ENCODE results near the gene TYW1B.
"Not testable (repeated sequence)": the region's sequence is repeated elsewhere in the genome, so short reads cannot be mapped to it uniquely, and the experiment has no call there.

The TYW1B gene, protein sequence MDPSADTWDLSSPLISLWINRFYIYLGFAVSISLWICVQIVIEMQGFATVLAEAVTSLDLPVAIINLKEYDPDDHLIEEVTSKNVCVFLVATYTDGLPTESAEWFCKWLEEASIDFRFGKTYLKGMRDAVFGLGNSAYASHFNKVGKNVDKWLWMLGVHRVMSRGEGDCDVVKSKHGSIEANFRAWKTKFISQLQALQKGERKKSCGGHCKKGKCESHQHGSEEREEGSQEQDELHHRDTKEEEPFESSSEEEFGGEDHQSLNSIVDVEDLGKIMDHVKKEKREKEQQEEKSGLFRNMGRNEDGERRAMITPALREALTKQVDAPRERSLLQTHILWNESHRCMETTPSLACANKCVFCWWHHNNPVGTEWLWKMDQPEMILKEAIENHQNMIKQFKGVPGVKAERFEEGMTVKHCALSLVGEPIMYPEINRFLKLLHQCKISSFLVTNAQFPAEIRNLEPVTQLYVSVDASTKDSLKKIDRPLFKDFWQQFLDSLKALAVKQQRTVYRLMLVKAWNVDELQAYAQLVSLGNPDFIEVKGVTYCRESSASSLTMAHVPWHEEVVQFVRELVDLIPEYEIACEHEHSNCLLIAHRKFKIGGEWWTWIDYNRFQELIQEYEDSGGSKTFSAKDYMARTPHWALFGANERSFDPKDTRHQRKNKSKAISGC

DNA sequence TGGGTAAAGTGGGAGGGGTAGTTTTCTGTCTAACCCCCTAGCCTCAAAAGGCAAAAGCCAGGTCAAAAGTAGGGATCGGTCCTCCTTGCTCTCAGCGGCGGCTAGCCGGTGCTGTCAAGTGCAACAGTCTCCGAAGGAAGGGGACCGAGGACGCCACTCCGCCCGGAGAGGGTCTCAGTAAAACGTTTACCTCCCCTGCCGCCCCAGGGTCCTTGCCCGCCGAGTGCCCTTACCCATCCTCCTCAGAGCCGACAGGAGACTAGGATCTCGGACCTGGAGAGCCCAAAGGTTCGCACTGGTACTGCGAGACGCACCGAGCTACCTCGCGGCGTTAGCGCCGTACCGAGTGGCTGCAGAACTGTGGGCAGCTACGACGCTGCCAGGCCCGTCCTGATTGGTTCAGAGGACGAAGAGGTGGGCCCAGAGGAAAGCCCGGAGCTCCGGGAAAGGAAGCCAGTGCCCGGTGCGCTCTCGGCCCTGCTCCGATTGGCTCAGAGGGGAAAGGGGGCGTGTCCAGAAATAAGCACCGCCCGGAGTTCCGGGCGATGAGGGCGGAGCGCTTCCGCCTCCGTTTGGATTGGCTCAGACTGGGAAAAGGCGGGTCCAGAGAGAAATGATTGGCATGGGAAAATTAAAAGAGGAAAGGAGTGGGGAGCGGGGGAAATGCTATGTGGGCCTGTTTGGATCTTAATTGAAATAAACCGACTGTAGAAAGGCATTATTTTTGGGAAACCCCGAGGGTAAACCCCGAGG is at the start of gene TYW1B:
TSS of gene TYW1B (minus strand) at position 362 of the 753 bp plus-strand sequence. CDS start at position 237, 125 bp downstream.
- peak; percentile 97 for DNase-seq

DNA sequence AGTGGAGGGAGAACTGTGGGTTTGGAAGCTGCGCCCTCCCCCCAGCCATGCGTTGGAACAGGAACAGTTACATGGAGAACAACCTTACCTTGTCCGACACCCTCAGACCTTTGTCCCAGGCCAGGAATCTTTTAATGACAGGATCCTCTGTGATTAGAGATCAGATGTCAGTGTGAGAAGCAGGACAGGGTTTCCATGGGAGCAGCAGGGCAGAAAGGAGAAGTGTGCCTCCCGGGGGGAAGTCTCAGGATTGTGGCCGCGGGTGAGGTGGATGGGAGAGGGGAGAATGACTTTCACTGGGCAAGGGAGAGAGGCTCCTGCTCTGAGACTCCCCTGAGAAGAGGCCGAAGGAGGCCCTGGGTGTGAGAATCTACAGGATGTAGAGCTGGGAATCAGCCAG is 39.6 kb upstream of the TYW1B start:
- not testable (repeated sequence) for DNase-seq

DNA sequence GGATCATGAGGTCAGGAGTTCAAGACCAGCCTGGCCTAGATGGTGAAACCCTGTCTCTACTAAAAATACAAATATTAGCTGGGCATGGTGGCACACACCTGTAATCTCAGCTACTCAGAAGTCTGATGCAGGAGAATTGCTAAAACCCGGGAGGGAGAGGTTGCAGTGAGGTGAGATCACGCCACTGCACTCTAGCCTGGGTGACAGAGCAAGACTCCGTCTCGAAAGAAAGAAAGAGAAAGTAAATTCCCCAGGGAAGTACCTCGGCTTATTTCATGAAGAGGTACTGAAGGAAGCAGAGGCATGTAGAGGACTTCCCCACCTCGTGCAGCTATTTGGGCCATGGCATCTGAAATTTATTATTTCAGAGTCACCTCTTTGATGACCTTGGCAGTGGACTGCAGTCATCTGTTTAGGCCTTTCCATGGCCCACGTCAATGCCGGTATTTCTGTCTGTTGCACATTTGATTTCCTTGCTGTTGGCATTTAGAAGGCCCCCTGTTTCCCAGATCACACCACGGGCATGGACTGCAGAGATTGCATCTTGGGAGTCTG is 30.9 kb upstream of the TYW1B start:
- not testable (repeated sequence) for DNase-seq

DNA sequence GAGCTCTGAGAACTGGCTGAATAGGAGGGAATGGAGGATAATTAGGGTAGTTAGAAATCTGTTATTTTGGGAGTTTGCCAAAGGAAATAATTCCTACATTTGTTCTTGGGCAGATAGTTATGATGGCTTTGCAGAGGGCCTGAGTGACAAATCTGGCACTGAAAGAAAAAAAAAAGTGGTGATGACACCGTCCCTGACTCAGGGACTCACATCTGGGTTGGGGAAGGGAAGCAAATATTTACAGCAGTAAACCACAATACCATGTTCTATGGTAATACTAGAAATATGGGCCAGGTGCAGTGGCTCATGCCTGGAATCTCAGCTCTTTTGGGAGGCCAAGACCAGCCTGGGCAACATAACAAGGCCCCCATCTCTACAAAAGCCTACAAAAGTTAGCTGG is 29.9 kb upstream of the TYW1B start:
- DNase-seq, result peak; percentile 38

DNA sequence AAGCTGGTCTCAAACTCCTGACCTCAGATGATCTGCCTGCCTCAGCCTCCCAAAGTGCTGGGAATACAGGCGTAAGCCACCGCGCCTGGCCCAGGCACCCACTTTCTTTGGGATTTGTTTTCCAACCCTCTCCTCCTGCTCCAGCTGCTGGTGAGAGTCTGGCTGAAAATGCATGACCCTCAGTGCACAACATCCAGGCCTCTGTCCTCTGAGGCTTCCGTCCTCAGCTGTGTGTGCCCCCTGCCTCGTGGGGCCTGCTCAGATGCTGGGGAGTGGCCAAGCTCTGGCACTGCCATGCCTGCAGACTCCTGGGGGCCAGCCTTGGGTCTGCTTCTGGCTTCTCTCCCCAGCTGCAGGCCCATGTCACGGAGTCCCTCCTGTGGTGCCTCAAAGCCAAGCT is 27.3 kb upstream of the TYW1B start:
- DNase-seq, result not testable (repeated sequence)

DNA sequence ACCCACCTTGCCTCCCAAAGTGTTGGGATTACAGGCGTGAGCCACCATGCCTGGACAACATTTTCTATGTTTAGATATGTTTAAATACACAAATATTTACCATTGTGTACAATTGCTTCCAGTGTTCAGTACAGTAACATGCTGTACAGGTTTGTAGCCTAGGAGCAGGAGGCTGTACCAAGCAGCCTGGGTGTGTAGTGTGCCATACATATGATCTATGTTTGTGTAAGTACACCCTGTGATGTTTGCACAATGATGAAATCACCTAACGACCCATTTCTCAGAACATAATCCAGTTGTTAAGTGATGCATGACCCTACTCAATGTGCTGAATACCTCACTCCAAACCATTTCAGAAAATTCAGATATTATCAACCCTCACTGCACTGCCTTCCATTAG is 24.9 kb upstream of the TYW1B start:
- DNase-seq, result not testable (repeated sequence)

DNA sequence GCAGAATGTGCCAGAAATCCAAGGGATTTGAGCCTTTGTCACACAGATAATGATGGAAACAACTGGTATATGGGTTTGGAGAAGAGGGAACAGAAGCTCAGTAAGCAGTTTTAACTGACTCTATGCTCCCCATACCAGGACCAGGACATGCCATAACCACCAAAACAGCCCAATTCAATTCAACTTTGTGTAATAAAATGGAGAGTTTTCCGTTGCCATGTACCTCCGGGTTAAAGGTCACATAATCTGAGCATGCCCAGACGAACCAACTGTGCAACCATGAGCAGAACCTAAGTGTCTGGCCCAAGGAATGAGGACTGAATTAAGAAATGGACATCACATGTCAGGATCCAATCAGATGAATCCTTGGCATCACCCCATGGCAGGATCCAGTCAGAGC is 22.7 kb upstream of the TYW1B start:
- DNase-seq, result not testable (repeated sequence)

DNA sequence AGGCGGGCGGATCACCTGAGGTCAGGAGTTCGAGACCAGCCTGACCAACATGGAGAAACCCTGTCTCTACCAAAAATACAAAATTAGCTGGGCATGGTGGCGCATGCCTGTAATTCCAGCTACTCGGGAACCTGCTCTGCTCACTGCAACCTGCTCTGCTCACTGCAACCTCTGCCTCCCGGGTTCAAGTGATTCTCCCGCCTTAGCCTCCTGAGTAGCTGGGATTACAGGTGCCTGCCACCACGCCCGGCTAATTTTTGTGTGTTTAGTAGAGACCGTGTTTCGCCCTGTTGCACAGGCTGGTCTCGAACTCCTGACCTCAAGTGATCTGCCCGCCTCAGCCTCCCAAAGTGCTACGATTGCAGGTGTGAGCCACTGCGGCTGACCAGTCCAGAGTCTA is 16.1 kb upstream of the TYW1B start:
- not testable (repeated sequence) for DNase-seq

DNA sequence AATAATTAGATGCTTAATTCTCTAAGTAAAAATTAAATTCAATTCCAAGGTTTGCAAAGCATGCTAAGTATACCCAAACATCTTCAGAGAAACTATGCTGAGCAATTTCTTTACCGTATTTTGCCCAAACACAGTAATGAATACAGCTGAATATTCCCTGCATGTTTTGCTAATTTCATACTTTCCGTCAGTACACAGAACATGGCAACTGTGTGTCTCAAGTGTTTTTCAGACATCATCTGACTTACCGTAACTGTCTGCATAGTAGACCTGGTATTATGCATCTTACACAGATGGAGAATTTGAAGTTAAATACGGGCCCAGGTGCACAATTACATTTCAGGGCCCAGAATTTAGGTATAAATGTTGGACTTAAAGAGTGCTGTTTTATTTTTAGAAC is 15.2 kb upstream of the TYW1B start:
- not testable (repeated sequence) for DNase-seq

DNA sequence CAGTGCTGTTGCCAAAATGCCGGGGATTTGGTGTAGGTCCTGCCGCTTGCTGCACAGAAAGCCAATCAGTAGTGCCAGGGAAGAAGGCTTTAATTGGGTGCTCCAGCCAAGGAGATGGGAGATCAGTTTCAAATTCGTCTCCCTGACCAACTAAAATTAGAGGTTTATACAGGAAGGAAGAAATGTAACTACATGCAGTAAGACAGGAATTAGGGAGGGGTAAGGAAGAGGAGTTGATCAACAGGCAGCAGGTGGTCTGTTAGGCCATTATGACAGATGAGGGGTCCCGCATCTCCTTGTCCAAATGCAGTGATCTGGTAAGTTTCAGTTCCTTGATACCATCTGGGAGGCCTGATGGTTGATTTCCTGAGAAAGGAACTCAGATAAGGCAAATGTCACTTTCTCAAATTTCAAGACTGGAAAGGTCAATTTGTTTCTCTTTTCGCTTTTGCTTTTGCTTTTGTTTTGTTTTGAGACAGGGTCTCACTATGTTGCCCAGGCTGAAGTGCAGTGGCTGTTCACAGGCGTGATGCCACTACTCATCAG is 13.0 kb upstream of the TYW1B start:
- not testable (repeated sequence) for DNase-seq

DNA sequence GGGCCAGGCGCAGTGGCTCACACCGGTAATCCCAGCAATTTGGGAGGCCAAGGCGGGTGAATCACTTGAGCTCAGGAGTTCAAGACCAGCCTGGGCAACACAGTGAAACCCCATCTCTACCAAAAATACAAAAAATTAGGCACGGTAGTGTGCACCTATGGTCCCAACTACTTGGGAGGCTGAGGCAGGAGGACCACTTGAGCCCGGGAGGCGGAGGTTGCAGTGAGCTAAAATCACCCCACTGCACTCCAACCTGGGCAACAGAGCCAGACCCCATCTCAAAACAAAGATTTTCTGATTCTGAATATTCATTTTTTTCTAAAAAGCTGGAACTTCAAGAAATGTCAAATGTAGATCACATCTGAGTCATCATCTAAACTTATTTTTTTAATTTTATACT is 10.3 kb upstream of the TYW1B start:
- not testable (repeated sequence) for DNase-seq

DNA sequence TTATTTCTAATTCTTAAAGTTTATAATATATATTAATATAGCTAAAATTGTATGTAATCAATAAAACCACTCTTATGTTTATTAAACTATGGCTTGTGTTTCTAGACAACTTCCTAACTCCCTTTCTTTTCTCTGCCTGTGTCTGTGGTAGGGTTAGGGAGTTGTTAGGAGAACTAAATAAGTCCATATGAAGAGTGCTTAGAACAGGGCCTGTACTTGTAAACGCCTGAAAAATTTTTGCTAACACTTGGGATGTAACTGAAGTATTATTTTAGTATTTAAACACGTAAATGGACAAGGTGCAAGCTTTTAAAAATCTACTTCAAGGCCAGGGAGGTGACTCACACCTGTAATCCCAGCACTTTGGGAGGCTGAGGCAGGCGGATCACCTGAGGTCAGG is 9.3 kb upstream of the TYW1B start:
- not testable (repeated sequence) for DNase-seq

DNA sequence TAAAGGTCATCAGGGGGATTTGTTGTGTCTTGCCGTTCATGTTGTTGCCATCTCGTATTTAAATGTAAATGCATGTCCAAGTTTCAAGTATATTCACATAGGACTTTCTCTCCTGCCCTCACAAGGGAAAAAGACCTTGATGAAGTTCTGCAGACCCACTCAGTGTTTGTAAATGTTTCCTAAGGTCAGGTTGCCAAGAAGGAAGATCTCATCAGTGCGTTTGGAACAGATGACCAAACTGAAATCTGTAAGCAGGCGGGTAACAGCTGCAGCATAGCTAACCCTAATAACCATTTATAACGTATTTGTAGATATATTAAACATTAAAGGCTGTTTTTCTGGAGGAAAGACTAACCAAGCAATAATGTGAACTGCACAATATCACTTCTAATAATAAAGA is 2.6 kb upstream of the TYW1B start:
- DNase-seq, result not testable (repeated sequence)

DNA sequence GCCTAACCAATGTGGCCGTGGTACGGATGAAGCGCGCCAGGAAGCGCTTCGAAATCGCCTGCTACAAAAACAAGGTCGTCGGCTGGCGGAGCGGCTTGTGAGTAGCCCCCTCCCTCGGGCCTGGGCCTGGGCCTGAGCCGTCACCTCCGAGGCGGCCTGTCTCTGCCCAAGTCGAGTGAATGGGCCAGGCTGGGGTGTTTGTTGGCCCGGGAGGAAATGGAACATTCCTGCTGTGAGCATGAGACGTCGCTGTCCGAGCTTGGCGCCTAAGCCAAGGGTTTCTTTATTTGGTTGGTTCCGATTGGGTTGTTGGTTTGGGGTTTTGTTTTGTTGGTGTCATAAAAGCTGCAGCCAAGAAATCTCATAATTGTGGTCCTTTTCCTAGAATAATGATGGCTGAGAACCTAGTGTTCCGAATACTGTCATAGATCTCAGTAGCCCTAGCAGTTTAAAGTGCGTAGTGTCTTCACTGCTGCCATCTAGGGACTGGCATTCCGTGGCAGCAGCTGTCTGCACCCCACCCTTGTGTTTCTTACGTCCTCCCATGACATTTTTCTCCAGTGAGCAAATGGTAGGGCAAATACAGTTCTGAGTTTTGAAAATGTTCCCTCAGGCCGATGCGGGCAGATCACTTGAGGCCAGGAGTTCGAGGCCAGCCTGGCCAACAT is 1.8 kb upstream of the TYW1B start:
- peak; percentile 85 for DNase-seq

DNA sequence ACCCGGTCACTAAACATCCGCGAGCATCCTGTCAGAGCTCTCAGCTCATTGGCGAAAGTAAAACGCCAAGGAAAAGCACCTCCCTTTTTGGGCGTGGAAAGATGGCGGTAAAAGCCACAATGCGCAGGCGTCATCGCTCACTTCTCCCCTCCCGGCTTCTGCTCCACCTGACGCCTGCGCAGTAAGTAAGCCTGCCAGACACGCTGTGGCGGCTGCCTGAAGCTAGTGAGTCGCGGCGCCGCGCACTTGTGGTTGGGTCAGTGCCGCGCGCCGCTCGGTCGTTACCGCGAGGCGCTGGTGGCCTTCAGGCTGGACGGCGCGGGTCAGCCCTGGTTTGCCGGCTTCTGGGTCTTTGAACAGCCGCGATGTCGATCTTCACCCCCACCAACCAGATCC is 1.3 kb upstream of the TYW1B start:
- peak; percentile 99 for DNase-seq

DNA sequence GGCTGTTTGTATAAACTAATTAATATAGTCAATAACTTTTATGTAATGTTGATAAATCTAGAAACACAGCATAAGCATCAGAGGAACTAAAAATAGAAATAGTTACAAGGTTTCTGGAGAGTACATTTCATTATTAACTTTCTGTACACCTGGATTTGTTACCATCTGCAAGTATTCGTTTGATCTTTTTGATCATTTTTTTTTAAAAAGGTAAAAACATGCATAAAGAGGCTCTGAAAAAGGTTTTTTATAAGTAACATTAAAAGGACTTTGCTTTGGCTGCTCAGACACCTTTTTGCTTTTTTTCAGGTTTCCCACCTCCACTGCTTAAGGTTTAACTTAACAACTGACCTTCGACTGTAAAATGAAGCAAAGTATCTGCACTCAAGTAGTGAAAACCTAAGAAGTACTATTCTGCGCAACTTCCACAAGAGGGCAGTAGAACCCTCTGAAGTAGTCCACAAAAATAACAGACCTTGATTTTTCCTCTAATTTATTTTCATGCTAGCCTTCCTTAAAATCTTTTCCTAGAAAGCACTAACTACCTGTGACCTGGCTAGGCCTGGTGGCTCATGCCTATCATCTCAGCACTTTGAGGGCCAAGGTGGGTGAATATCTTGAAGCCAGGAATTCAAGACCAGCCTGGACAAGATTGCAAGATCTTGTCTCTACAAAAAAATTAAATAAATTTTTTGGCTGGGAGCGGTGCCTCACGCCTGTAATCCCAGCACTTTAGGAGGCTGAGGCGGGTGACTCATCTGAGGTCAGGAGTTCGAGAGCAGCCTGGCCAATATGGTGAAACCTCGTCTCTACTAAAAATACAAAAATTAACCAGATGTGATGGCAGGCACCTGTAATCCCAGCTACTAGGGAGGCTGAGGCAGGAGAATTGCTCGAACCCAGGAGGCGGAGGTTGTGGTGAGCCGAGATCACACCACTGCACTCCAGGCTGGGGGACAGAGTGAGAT is 4.0 kb downstream of the TYW1B start:
- not testable (repeated sequence) for DNase-seq

DNA sequence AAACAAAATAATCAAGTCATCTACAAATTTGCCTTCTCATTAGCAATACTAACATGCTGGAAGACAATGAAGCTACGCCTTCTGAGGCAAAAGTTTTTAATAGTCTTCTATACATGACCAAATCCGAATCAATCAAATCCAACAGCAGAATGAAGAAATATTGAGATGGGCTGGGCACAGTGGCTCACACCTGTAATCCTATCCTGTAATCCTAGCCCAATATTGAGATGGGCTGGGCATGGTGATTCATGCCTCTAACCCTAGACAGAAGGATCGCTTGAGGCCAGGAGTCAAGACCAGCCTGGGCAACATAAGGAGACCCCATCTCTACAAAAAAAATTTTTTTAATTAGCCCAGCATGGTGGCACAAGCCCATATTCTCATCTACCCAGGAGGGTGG is 5.5 kb downstream of the TYW1B start:
- not testable (repeated sequence) for DNase-seq

DNA sequence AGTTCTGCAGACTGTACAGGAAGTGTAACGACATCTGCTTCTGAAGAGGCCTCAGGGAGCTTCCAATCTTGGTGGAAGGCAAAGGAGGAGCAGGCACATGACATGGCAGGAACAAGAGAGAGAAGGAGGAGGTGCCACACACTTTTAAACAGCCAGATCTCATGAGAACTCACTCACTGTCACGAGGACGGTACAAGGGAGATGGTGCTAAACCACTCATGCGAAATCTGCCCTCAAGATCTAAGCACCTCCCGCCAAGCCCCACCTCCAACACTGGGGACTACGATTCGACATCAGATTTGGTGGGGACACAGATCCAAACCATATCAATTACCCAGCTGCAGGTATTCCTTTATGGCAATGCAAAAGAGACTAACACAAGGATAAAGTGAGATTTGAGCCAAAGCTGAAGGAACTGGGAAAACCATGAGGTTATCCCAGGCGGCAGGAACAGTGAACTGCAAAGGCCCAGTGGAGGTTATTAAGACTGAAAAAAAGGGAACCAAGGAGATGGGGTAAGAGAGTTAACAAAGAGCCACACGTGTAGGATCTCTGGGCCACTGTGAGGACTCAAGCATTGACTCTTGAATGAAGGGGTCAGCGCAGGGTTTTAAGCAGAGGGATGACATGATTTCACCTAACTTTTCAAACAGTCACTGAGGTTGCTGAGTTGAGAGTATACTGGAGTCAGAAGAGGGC is 9.2 kb downstream of the TYW1B start:
- not testable (repeated sequence) for DNase-seq

DNA sequence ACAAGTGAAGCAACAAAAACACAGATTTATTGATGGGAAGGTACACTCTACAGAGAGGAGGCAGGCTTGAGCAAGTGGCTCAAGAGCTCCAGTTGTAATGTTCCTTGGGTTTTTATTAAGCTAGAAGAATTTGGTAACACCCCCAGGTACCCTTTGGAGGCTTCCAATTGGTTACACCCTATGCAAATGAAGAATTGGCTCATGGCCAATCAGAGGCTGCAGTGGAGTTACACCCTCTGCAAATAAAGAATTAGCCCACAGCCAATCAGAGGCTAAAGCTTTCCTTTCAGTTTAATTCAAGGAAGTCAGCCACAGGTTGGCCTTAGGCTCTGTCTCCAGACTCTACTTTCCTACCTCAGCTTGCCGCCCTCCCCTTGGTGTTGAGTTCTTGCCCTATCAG is 10.3 kb downstream of the TYW1B start:
- DNase-seq, result not testable (repeated sequence)

Data from fibroblast of skin of right biceps (primary cell).